Stimulated activated CD4-positive, alpha-beta T cell treated with anti-CD3 and anti-CD28 coated beads, Interleukin-15, amount 100 ng/mL, for 24 hours (primary cell): ENCODE results near the gene SNCG.
"Not testable (repeated sequence)": the region's sequence is repeated elsewhere in the genome, so short reads cannot be mapped to it uniquely, and the experiment has no call there.

ENCODE experiments used
- DNase-seq: peaks from one replicate; pipeline ENCODE4 v3.0.0-alpha.2; 2020

Gene SNCG

DNA sequence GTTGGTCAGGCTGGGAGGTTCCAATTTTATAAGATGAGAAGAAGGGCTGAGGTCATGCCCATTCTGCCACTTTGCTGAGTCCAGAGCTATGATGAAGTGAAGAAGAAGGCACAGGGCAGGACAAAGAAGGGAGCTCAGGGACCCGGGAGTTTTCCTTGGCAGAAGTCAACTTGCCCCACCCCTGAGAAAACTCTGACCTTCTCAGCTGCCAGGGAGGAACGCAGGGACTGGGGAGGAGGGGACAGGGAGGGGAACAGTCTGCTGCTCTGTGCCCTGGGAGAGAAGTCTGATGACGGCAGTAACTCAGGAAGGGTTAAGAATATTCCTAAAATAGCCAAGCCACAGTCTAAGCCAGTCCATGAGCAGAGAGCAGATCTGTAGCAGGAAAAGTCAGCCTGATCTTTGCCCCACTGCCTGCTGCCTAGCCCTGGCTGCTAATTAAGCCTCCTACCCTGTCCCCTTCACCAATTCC lies 21.6 kb downstream of the SNCG start:
- no peak for DNase-seq

DNA sequence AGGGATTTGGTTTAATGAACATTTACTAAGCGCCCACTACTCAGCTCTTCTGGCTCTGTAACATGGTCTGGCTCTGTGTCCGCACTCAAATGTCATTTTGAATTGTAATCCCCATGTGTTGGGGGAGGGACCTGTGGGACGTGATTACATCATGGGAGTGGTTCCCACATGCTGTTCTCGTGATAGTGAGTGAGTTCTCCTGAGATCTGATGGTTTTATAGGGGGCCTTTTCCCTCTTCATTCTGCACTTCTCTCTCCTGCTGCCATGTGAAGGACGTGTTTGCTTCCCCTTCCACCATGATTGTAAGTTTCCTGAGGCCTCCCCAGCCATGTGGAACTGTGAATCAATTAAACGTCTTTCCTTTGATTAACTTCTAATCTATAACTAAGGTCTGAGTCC lies 22.6 kb downstream of the SNCG start:
- not testable (repeated sequence) for DNase-seq

DNA sequence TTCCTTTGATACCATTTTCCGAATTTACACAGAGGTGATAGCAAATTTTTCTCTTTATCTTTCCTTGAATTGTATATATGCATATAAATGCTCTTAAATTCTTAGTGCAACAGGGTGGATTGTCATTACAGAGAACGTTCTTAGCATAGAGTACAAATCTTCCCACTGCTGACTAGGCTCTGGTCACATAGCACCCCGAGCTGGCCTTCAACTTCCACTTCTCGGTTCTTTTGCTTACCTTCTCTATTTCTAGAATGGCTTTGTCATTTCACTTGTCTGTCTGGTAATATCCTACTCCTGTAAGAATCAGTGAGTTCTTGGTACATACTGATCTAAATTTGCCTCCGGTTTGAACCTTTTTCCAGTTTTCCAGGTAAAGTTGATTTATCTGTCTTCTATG lies 23.3 kb downstream of the SNCG start:
- no peak for DNase-seq

DNA sequence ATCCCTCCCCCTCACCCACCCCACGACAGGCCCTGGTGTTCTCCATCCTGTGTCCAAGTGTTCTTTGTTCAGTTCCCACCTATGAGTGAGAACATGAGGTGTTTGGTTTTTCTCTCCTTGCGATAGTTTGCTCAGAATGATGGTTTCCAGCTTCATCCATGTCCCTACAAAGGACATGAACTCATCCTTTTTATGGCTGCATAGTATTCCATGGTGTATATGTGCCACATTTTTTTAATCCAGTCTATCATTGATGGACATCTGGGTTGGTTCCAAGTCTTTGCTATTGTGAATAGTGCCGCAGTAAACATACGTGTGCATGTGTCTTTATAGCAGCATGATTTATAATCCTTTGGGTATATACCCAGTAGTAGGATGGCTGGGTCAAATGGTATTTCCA lies 26.1 kb downstream of the SNCG start:
- not testable (repeated sequence) for DNase-seq

DNA sequence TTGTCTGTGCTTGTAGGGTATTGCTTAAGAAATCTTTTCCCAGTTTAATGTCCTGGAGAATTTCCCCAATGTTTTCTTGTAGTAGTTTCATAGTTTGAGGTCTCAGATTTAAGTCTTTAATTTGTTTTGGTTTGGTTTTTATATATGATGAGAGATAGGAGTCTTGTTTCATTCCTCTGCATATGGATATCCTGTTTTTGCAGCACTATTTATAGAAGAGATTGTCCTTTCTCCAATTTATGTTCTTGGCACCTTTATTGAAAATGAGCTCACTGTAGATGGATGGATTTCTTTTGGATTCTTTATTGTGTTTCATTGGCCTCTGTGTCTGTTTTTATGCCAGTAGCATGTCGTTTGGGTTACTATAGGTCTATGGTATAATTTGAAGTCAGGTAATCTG lies 30.1 kb downstream of the SNCG start:
- no peak for DNase-seq

DNA sequence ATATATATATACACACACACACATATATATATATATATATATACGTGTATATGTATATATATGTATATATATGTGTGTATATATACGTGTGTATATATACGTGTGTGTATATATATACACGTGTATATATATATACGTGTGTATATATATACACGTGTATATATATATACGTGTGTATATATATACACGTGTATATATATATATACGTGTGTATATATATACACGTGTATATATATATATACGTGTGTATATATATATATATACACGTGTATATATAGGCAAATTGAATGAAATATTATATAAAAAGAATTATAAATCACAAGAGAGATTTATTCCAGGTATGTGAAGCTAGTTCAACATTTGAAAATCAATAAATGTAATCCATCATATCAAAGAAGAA lies 33.0 kb downstream of the SNCG start:
- not testable (repeated sequence) for DNase-seq

DNA sequence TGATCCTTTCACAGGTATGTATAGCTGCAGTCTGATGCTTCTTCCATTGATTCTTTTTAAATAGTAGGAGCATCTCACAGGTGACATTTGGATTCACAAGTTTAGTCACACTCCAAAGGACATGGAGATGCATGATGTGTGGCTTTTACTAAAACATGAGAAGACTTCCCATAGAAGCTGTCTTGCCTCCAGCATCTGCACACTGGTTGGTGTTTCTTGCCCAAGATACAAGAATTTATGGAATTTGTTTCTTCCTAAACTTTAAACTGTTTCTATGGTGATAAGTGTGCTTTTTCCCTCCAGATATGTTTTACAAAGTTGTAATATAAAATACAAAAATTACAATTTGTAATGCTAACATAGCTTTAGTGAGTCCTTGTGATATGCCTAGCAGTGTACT lies 34.1 kb downstream of the SNCG start:
- no peak for DNase-seq

DNA sequence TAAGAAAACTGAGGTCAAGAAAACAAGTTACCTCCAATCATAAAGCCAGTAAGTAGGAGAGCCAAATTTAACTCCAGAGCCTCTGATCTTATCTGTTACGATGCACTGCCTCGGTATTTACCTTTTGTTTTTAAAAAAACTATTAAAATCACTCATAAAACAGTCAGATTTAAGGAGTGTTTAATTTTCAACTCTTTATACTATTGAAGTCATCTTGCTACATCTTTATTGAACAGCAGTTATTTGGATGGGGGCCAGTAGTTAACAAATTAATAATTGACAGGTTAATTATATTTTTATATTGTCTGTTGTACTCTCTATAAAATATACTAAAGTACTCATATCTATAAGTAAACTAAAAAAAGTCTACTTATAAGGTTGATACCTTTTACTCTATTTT lies 34.5 kb downstream of the SNCG start:
- no peak for DNase-seq

DNA sequence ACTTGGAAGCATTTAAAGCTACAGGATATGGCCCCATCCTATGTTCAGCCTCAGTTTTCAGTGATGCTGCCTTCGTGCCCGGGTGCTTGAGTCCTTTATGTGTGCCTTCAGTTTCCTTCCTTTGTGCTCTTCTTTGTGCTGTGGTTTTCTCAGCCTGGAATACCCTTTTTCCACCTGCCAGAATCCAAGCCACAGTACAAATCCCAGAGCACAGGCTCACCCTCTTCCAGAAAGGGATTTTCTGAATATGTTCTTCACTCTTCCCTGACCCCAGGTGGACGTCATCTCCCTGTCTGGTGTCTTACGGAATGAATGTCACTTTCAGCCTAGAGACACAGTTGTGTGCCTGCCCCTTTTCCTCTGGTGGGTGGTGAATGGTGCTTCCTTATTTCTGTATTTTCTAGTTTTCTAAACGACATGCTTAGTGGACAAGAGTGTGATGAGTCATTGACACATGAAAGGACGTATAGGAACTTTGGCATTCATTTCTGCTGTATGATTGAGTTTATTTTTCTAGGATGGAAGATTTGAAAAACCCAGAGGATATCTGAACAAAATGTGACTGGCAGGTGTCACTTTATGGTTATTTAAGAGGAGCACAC lies 41.5 kb downstream of the SNCG start:
- not testable (repeated sequence) for DNase-seq

DNA sequence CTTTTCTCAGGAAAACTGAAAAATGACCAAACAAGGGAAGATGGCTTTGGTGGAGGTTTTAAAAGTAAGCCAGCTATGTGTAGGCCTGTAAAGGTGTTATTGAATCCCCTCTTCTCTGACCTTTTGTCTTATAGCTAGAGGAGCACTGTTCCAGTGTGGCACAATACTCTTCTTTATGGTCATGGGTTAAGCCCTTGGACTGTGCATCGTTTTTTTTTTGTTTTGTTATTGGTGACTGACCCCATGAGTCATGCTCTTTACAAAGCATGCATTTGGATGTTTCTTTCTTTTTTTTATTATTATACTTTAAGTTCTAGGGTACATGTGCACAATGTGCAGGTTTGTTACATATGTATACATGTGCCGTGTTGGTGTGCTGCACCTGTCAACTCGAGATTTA lies 42.1 kb downstream of the SNCG start:
- DNase-seq = no peak

DNA sequence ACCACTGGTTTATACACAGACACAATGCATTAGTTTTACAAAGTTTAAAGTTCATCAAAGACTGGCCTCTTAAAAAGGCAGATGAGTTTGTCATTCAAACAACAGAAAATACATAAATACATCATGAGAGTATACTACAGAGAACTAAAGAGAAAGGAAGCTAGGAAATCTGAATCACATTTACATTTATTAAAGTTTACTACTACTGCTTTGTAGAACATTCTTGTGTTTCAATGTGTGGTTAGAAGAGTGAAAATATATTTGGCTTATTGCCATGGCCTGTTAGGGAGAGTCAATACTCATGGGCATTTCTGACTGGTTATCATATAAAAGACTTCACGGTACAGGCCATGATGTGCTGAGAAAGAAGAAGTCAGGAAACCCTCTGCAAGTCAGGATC lies 48.7 kb downstream of the SNCG start:
- not testable (repeated sequence) for DNase-seq

DNA sequence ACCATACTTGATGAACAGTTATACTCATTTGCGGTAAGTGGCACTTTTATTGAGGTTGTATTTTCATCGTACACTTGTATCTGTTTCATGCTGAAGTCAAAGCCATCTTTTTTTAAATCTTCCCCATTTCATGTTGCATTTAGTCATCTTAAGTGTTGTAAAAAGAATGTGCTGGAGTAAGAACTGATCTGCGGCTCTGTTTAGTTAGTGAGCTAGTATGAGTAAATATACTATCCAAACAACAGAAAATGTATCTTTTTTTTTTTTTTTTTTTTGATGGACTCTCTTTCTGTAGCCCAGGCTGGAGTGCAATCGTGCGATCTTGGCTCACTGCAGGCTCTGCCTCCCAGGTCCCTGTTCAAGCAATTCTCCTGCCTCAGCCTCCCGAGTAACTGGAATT lies 49.3 kb downstream of the SNCG start:
- DNase-seq = not testable (repeated sequence)

DNA sequence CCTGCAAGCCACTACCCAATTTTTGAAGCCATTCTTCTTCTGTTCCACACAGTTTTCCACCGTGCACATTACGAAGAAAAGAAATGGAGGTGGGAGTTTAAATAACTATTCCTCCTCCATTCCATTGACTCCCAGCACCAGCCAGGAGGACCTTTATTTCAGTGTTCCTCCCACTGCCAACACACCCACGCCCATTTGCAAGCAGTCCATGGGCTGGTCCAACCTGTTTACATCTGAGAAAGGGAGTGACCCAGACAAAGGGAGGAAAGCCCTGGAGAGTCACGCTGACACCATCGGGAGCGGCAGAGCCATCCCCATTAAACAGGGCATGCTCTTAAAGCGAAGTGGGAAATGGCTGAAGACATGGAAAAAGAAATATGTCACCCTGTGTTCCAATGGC lies 49.9 kb downstream of the SNCG start:
- DNase-seq = not testable (repeated sequence)

DNA sequence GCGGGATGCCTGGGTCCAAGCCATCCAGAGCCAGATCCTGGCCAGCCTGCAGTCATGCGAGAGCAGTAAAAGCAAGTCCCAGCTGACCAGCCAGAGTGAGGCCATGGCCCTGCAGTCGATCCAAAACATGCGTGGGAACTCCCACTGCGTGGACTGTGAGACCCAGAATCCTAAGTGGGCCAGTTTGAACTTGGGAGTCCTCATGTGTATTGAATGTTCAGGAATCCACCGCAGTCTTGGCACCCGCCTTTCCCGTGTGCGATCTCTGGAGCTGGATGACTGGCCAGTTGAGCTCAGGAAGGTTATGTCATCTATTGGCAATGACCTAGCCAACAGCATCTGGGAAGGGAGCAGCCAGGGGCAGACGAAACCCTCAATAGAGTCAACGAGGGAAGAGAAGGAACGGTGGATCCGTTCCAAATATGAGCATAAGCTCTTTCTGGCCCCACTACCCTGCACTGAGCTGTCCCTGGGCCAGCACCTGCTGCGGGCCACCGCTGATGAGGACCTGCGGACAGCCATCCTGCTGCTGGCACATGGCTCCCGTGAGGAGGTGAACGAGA lies 50.8 kb downstream of the SNCG start:
- DNase-seq = not testable (repeated sequence)
